GM19372 (cell line): ENCODE results near the gene CSK.
"Not testable (repeated sequence)": the region's sequence is repeated elsewhere in the genome, so short reads cannot be mapped to it uniquely, and the experiment has no call there.

Experiments
- ATAC-seq: cut with Tn5 transposase; IDR thresholded peaks from one replicate; pipeline ENCODE4 v1.9.1; 2021; ENCODE audit warnings: mild to moderate bottlenecking, low read depth, moderate library complexity; ENCODE audit not compliant: unreplicated experiment

The CSK gene

DNA sequence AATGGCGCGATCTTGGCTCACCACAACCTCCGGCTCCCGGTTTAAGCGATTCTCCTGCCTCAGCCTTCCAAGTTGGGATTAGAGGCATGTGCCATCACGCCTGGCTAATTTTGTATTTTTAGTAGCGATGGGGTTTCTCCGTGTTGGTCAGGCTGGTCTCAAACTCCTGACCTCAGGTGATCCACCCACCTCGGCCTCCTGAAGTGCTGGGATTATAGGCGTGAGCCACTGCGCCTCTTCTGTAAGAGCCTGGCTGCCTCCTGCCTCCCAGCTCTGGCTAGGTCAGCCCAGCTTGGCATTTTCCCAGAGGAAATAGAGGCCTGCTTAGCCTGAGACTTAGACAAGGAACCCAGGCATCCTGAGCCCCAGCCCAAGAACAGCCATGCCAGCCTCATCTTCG lies 4.2 kb downstream of the CSK start:
- ATAC-seq: not testable (repeated sequence)

- ATAC-seq: no peak
Measured at GRCh38 chr15:74786551-74787165, 4.8 kb downstream of the CSK start.

DNA sequence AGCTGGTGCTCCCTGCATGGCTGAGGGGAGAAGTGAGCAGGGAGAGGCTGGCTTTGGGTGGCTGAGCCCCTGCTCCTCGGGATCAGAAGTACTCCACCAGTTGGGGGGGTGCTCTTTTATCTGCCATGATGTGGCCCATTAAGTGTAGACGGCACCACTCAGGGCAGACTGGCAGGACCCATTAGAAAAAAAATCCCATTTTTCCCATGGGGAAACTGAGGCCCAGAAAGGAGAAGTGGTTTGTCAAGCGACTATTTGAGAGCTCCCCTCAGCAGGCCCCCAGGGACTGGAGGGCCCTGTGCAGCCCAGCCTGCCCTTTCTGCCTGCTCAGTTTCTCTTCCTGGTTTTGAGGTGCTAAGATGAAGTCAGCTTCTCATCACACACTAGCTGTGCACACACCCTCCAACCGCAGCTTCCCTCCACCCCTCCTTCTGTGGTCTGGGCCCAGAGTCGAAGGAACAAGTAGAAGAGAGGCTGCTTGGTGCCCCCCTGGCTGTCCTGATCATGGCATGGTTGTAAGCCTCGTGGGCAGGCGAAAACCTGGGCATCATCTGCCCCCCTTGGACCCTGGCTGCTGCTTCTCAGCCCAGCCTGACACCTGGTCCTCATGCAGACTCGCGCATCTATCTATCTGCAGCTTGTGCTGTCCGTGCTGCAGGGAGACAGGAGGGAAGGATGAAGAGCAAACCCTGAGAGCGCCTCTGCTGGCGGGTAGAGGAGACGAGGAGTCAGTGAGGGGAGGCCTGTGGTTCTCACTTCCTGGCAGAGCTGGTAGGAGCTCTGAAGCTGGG lies 5.6 kb downstream of the CSK start:
- ATAC-seq: peak; percentile 43

DNA sequence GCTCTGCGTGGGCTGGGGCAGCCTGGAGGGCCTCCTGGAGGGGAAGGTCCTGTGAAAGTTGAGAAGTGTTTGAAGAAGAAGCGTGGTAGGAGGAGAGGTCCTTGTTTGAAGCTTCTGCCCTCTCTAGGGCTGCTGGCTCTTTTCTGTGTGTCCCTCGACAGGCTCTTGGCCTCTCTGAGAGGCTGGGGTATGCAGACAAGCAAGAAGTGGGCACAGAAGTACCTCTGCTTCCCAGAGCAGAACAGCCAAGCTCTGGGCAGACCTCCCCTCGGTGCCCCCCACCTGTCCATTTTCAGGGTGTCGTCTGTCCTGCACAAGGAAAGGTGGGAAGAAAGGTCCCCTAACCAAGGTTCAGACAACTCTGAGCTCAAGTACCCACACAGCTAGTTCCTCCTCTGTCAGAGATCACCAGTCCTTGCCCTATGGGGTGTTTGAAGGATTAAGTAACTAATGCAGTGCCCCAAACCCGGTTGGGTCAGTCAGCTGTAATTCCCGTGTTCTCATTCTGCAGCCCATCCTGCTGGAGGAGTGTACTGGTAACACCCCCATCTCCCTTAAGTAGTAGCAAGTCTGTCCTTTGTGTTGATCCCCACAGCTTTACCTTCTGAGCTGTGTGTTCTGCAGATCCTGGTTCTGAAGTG lies 6.3 kb downstream of the CSK start:
- no peak for ATAC-seq

- peak; percentile 33 for ATAC-seq
Measured at GRCh38 chr15:74788683-74789151, 6.8 kb downstream of the CSK start.

GRCh38 chr15:74789171-74789631 lies 7.3 kb downstream of the CSK start:
- no peak for ATAC-seq

GRCh38 chr15:74789741-74790079 lies 7.8 kb downstream of the CSK start:
- ATAC-seq: no peak

DNA sequence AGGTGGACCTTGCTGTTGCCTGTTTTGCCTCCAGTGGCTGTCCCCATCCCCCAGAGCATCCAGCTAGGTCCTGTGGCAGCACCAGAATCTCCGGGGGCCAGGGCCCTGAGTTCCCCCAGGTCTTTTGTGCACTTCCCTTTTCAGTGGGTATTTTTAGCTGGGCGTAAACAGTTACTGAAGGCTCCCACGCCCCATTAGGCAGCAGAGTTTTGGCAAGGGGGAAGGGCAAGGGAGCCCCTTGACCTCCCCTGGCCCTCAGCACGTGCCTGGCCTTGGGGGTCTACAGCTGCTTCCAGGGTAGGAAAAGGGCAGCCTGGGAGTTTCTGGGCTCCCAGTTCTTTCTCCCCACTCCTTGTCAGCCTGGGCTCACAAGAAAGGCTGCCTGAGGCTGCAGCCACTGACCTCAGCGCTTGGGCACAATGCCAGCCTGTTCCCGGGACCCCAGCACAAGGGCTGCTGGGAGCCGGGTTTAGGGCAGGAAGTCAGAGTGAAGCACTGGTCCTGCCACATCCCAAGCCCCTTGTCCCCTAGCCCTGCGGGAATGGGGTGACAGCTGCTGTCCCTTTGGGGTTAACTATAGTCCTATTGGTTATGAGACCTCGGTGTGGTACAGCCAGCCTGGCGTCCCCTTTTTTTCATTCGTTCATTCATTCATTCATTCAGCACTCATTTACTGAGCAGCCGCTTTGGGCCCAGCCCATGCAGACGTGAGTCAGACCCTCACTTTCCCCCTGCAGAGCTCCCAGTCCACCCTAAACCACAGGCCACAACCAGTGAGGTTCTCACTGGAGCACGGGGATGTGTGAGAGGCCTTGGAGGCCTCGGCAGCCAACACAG lies 8.4 kb downstream of the CSK start:
- no peak for ATAC-seq

DNA sequence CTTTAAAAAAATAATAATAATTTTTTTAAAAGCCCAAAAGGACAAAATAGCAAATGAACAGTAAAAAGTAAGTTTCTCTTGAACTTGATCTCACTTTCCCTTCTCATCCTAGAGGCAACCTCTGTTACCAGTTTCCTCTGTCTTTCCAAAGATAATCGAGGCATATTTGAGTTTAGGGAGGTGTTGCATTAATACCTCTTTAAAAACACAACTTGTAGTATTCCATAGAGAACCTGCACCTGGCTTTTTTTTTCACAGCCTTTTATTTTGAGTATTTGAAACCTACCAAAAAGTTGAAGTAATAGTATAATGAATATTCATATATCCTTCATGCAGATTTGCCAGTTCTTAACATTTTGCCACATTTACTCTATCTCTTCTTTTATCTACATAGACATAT lies 9.1 kb downstream of the CSK start:
- ATAC-seq: no peak

- no peak for ATAC-seq
Measured at GRCh38 chr15:74791667-74792066, 9.8 kb downstream of the CSK start.

GRCh38 chr15:74792227-74793016 lies 10.5 kb downstream of the CSK start:
- ATAC-seq: no peak

DNA sequence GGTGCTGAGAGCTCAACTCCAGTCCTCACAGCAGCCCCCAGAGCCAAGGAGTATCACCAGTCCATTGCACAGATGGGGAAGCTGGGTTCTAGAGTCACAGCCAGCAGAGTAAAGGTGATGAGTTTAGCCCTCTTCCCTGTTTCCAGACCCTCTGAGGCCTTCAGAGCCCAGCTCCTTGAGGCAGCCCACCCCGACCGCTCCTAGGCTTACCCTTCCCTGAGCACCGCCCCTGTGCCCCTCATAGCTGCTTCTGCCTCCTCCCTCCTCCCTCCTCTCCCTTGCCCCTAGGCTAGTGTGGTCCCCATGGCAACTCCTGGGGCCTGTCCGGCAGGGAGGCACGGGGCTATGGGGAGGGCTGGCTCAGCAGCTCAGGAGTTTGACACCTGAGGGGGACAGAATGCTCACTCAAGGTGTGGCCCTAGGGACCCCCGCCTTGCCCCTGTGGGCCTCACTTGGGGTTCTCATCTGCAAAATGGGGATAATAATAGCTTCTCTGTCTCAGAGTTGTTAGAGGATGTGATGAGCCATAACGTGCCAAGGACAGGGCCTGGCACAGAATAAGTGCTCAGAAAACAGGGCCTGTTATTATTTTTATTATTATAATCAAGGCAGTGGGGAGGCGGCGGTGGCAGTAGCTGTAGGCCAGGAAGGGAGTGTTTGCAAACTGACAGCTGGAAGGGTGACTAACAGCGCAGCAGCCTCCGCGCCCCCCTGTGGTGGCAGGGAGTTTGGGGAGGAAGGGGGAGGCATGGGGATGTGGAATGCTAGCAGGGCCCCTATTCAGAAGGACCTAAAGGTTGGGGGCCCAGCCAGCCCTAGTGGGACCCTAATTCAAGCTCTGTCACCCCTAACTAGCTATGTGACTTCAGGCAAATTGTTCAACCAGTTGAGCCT lies 11.5 kb downstream of the CSK start:
- no peak for ATAC-seq

DNA sequence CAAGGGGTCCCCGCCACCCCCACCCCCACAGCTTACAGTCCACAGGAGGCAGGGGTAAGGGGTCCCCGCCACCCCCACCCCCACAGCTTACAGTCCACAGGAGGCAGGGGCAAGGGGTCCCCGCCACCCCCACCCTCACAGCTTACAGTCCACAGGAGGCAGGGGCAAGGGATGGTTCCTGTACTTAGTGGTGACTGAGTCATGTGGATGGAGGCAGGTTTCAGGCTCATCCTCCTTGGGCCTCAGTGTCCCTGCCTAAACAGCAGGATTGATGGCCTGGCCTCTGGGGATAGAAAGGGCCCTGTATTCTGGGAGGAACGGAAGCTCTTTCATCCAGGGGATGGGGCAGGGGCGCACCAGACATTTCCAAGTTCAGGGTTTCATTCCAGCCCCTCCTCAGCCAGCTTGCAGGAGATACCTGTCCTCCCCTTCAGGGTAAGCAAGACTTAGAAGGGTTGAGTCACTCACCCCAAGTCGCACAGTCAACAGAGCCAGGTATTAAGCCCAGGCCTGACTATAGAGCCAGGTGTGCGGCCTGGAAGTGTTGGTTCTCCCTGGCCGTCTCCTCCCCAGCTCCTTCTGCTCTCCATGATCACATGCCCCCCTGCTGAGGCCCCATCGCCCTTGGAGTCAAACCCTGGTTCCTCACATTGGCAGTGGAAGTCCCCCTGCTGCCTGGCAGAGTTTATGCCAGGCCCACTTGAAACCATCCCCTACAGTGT lies 12.5 kb downstream of the CSK start:
- no peak for ATAC-seq

GRCh38 chr15:74794970-74795349 lies 13.1 kb downstream of the CSK start:
- ATAC-seq: no peak

GRCh38 chr15:74795966-74796625 lies 14.2 kb downstream of the CSK start:
- no peak for ATAC-seq

DNA sequence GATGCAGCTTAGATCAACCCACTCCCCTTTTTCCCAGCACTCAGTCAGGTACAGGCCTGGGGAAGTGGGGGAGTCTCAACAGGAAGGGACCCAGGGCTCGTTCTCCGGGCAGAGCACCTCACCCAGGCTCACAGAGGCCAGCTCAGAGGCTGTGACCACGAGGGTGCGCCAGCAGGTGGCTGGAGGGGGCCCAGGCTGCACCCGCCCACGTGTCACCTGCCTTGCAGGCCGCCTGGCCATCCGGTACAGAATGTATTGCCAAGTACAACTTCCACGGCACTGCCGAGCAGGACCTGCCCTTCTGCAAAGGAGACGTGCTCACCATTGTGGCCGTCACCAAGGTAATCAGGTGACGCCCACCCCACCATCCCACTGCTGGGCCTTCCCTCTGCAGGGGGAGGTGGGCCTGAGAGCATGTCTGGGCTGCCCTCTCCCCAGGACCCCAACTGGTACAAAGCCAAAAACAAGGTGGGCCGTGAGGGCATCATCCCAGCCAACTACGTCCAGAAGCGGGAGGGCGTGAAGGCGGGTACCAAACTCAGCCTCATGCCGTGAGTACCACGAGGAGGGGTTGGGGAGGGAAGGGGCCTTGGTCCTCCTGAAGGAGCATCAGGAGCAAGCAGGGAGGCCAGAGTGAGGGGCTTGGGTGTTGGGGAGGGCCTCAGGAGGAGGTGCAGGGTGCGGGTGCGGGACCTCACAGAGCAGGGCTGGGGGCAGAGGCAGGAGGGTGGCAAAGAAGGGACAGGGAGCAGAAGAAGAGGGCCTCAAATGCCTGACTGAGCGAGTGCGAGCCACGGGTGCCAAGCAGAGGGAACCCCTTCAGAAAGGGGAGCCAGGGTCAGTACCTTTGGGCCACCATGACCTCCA lies 16.7 kb downstream of the CSK start:
- peak; percentile 52 for ATAC-seq
